ENCODE data around the gene PAPPA. TPM values are rescaled to one million over a fixed set of nuclear protein-coding genes. Genes with fewer than 3 reads are reported as not detected.

The PAPPA gene
- total and polyA plus RNA-seq, 2 of the 8 experiments (the other 6 are each of a cell fraction or from before 2014, with no cell fraction given): 0.18 to 0.63 TPM

DNA sequence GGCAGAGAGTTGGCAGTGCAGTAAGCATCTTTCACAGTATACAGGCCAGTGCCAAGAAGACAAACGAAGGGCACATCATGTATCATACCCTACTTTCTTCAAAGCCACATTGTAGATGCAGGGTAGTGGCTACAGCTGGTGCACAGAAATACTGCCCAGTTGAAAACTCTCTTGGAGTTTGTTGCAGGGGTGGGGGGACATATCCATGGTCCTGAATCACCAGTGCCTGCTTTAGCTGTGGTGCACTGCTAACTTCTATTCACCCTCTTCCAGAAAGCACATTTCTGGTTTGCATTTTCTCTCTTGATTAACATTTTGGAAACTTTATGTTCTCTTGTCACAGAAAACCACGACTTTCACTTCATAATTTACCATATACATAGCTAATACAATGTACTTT is 196.6 kb downstream of the PAPPA start:
- H3K27me3 ChIP-seq (replicated peaks in 1 of 4; ENCODE audit: control insufficient read depth in 3 of 4, extremely low read depth in 1 of 4, insufficient read depth in 3 of 4, low read length in 3 of 4): peaks cover 0 to 3% (median 0%) of the 10 kb centered on the region in 4 experiments; a peak in 3 of 7 replicates
- no peak overlapping the region for H3K4ac ChIP-seq (replicated peaks; ENCODE audit: insufficient read length, low read depth, low read length)
- no peak overlapping the region for H2BK120ac ChIP-seq (replicated peaks; ENCODE audit: low read depth, low read length)
- H3K56ac ChIP-seq (replicated peaks; ENCODE audit: insufficient read length, low read depth, low read length): no peak overlapping the region
- H2BK20ac ChIP-seq (ENCODE audit: low read length): no peak overlapping the region
- H2AK5ac ChIP-seq (ENCODE audit: low read depth, low read length): no peak overlapping the region
- H3K4me3 ChIP-seq (ENCODE audit: extremely low read depth in 1 of 4, insufficient read depth in 2 of 4, low read depth in 3 of 4, low read length in 4 of 4): no peak overlapping the region
- H4K91ac ChIP-seq (replicated peaks; ENCODE audit: insufficient read length, low read length): no peak overlapping the region
- H3K18ac ChIP-seq (ENCODE audit: extremely low read depth, low read length): no peak overlapping the region
- no peak overlapping the region for H3K14ac ChIP-seq (ENCODE audit: insufficient read length)
- H4K5ac ChIP-seq (ENCODE audit: insufficient read length, low read depth, low read length): no peak overlapping the region
- FAIRE-seq: no peak
- no peak for DNase-seq (ENCODE audit: low read depth in 1 of 2, low spot score in 2 of 2)
- H3K23me2 ChIP-seq (ENCODE audit: low read depth, low read length): no peaks in the 10 kb centered on the region; the same call in 1 of the 2 replicates
- H3K79me2 ChIP-seq (ENCODE audit: control insufficient read depth in 1 of 2, insufficient read depth in 2 of 2, low read length in 2 of 2): no peaks in the 10 kb centered on the region
- no peaks in the 10 kb centered on the region for H3K36me3 ChIP-seq (ENCODE audit: control insufficient read depth in 2 of 4, insufficient read depth in 4 of 4, low read length in 3 of 4)
- no peak overlapping the region for H2BK5ac ChIP-seq (ENCODE audit: low read depth, low read length)
- H2BK15ac ChIP-seq (ENCODE audit: low read length): no peak overlapping the region
- no peaks in the 10 kb centered on the region for H4K20me1 ChIP-seq (replicated peaks in 1 of 2; ENCODE audit: control insufficient read depth in 1 of 2, insufficient read depth in 2 of 2, low read length in 2 of 2)
- H3K9me3 ChIP-seq (ENCODE audit: insufficient read depth in 2 of 2, low read depth in 1 of 2, low read length in 1 of 2): no peaks in the 10 kb centered on the region
- H3K79me1 ChIP-seq (ENCODE audit: low read depth, low read length): no peaks in the 10 kb centered on the region
- ChIA-PET POLR2A (ENCODE audit: partially characterized antibody) (no interaction called here), CTCF (ENCODE audit: partially characterized antibody) (interaction anchor here (1.5 to 1.6 kb wide), 2 partner anchors 28 to 184 kb away, joined by 3 read pairs; no protein-coding TSS in a partner anchor)
- no peak overlapping the region for H2AFZ ChIP-seq (ENCODE audit: low read length)
- H3K27ac ChIP-seq (ENCODE audit: low read depth, low read length): no peak overlapping the region
- no peak overlapping the region for H3K23ac ChIP-seq (ENCODE audit: insufficient read length)
- no peak overlapping the region for H3K9ac ChIP-seq (replicated peaks in 1 of 4; ENCODE audit: extremely low read depth in 1 of 4, low read depth in 3 of 4, low read length in 3 of 4)
- WGBS, 2 experiments (ENCODE audit: extremely low coverage in 1 of 2, insufficient coverage in 1 of 2, insufficient read length in 1 of 2, insufficient replicate concordance in 2 of 2, low coverage in 1 of 2, low lambda C conversion rate in 2 of 2, missing lambda C conversion rate in 1 of 2): 75% methylated on average over 2 of the region's 2 CpGs; no CpG with 5 or more reads in 1 of the 2 experiments
- no peak overlapping the region for H3K4me2 ChIP-seq (ENCODE audit: insufficient read depth in 1 of 2, low read depth in 2 of 2, low read length in 2 of 2)
- no peak overlapping the region for H2BK12ac ChIP-seq (ENCODE audit: low read depth, low read length)
- H3K4me1 ChIP-seq (replicated peaks in 1 of 4; ENCODE audit: control insufficient read depth in 3 of 4, insufficient read depth in 4 of 4, low read length in 3 of 4): peaks cover 0 to 2% (median under 1%) of the 10 kb centered on the region in 4 experiments; a peak in 1 of 7 replicates
- no peak overlapping the region for H4K8ac ChIP-seq (ENCODE audit: extremely low read depth, insufficient read depth, low read length)
- TF ChIP-seq SP4 (IDR thresholded peaks at IDR 0.05; ENCODE audit: low read length): no peak
- TF ChIP-seq PHF8 (conservative IDR thresholded peaks at IDR 0.05; ENCODE audit: low read depth, low read length): no peak
- TF ChIP-seq CBX8 (IDR thresholded peaks at IDR 0.05; ENCODE audit: borderline replicate concordance, low read depth, low read length): no peak
- TF ChIP-seq, protein P1, sequence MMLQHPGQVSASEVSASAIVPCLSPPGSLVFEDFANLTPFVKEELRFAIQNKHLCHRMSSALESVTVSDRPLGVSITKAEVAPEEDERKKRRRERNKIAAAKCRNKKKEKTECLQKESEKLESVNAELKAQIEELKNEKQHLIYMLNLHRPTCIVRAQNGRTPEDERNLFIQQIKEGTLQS (IDR thresholded peaks at IDR 0.05; ENCODE audit: insufficient read depth, low read depth, low read length): no peak

Data from H1 (cell line).